Activated CD8-positive, alpha-beta T cell treated with anti-CD3 and anti-CD28 coated beads for 36 hours (primary cell): ENCODE results near the gene PROK2. TPM values are rescaled to one million over a fixed set of nuclear protein-coding genes. Genes with fewer than 3 reads are reported as not detected.

Experiments used
- ATAC-seq: fragments of 200-7000 bp; cut with Tn5 transposase; one replicate; pipeline ENCODE4 v1.10.0; 2021; ENCODE audit warnings: mild to moderate bottlenecking, moderate library complexity
- CTCF ChIA-PET: fragments of 350-600 bp; sonication (Branson Sonifier 250); formaldehyde crosslinking; loops from one replicate; lab custom pipeline; 2021; ENCODE audit warnings: antibody characterized with exemption; lab: Charles Lee
- POLR2A ChIA-PET: fragments of 350-600 bp; sonication (Branson Sonifier 250); formaldehyde crosslinking; loops from one replicate; lab custom pipeline; 2021; ENCODE audit warnings: antibody characterized with exemption; lab: Charles Lee
- DNase-seq: peaks from one replicate; pipeline ENCODE4 v3.0.0-alpha.2; 2020
- H3K27ac Mint-ChIP-seq: one replicate; pipeline ENCODE4 v1.8.0; 2021; ENCODE audit warnings: mild to moderate bottlenecking, mixed read lengths
- H3K27me3 Mint-ChIP-seq: one replicate; pipeline ENCODE4 v1.8.0; 2021; ENCODE audit warnings: mixed read lengths
- H3K36me3 Mint-ChIP-seq: one replicate; pipeline ENCODE4 v1.8.0; 2021; ENCODE audit warnings: low read depth, mixed read lengths
- H3K4me1 Mint-ChIP-seq: one replicate; pipeline ENCODE4 v1.8.0; 2021; ENCODE audit warnings: low read depth, mixed read lengths
- H3K4me3 Mint-ChIP-seq: one replicate; pipeline ENCODE4 v1.8.0; 2021; ENCODE audit warnings: mild to moderate bottlenecking, moderate library complexity, mixed read lengths
- H3K9me3 Mint-ChIP-seq: one replicate; pipeline ENCODE4 v1.8.0; 2021; ENCODE audit warnings: mixed read lengths
- intact Hi-C: fragments of 100-400 bp; cut with micrococcal nuclease; formaldehyde crosslinking; loops from one replicate; pipeline ENCODE4 v1.10.0; 2022
- total RNA-seq, 2 experiments: library from RNA; stranded (reverse); gene quantifications; one replicate each; pipeline ENCODE4 v1.2.3, GENCODE V29; 2021
- TF ChIP-seq, protein P1 (sequence below): fragments of 200-600 bp; IDR thresholded peaks from one replicate; pipeline ENCODE4 v1.8.0; 2022; ENCODE audit warnings: antibody characterized with exemption, mild to moderate bottlenecking

Gene PROK2
- total RNA-seq, 2 experiments from 2014 or later: 0.27 to 0.34 TPM

DNA sequence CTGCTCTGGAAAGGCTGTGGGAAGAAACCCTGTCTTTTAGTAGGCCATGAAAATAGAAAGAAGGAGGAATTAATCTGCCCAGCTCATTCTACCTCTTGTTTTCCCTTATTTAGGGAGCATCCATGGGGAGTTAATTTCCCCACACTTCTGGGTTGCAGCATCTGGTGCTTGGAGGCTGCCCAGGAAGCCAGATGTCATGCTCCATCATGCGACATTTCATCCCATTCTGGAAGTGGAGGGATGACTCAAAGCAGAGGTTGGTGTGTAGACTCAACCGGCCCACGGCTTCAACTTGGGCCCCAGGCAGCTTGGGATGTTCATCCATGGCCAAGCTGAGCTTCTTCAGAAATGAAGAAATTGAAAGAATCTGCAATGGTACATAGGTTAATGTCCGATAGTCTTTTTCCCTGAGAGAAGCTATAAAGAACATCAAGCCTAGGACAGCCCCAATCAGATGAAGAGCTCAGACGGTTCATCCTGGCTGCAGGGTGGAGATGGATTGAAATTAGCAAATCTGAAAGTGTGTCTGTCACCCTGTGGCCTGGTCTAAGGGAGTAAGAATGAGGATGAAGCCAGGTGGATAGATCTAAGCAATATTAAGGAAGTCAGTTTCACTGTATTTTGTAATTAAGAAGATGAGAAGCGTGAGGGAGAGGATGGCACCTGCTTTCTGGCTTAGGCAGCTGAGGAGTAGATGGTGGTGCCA lies 24.5 kb upstream of the PROK2 start:
- Mint-ChIP-seq H3K27ac (no peak overlapping the region), H3K27me3 (peaks cover 3% of the 10 kb centered on the region), H3K4me3 (no peak overlapping the region), H3K36me3 (no peaks in the 10 kb centered on the region), H3K9me3 (no peaks in the 10 kb centered on the region), H3K4me1 (no peaks in the 10 kb centered on the region)
- DNase-seq (no peak), ATAC-seq (no peak)
- intact Hi-C loops: no loop called here
- CTCF ChIA-PET: interaction anchor here (1.1 to 2.0 kb wide), 2 partner anchors 52 to 79 kb away, joined by 3 to 4 read pairs; no protein-coding TSS in a partner anchor
- POLR2A ChIA-PET: no interaction called here
- TF ChIP-seq, protein P1, sequence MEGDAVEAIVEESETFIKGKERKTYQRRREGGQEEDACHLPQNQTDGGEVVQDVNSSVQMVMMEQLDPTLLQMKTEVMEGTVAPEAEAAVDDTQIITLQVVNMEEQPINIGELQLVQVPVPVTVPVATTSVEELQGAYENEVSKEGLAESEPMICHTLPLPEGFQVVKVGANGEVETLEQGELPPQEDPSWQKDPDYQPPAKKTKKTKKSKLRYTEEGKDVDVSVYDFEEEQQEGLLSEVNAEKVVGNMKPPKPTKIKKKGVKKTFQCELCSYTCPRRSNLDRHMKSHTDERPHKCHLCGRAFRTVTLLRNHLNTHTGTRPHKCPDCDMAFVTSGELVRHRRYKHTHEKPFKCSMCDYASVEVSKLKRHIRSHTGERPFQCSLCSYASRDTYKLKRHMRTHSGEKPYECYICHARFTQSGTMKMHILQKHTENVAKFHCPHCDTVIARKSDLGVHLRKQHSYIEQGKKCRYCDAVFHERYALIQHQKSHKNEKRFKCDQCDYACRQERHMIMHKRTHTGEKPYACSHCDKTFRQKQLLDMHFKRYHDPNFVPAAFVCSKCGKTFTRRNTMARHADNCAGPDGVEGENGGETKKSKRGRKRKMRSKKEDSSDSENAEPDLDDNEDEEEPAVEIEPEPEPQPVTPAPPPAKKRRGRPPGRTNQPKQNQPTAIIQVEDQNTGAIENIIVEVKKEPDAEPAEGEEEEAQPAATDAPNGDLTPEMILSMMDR: no peak

DNA sequence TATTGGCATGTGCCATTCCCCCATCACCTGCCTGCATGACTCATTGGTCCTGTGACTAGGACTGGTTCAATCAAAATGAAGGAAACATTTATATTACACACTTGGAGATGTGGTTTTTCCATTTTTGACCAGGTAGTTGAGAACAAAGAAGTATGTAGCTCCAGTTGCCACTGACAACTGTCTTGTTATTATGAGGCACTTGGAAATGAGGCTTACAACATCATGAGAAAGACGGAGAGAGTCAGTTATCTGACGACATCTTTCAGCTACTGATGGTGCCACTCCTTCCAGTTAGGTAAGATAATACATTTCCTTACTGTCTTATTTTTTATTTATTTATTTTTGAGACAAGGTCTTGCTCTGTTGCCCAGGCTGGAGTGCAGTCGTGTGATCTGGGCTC lies 21.8 kb upstream of the PROK2 start:
- H3K27me3 Mint-ChIP-seq: peaks cover 3% of the 10 kb centered on the region
- H3K9me3 Mint-ChIP-seq: no peaks in the 10 kb centered on the region
- H3K27ac Mint-ChIP-seq: no peak overlapping the region
- POLR2A ChIA-PET: no interaction called here
- DNase-seq: no peak
- H3K4me3 Mint-ChIP-seq: no peak overlapping the region
- no peaks in the 10 kb centered on the region for H3K4me1 Mint-ChIP-seq
- no peak for ATAC-seq
- H3K36me3 Mint-ChIP-seq: no peaks in the 10 kb centered on the region
- TF ChIP-seq, protein P1: no peak
- intact Hi-C loops: no loop called here
- CTCF ChIA-PET: no interaction called here

- Mint-ChIP-seq H3K4me1 (no peaks in the 10 kb centered on the region), H3K27ac (no peak overlapping the region), H3K27me3 (peaks cover 5% of the 10 kb centered on the region), H3K9me3 (no peaks in the 10 kb centered on the region), H3K36me3 (no peaks in the 10 kb centered on the region), H3K4me3 (no peak overlapping the region)
- TF ChIP-seq, protein P1: no peak
- no peak for ATAC-seq
- intact Hi-C loops: no loop called here
- no peak for DNase-seq
- CTCF ChIA-PET: no interaction called here
- POLR2A ChIA-PET: no interaction called here
These were observed 20.7 kb upstream of the PROK2 start for GRCh38 chr3:71805691-71806090.

- no peaks in the 10 kb centered on the region for H3K4me1 Mint-ChIP-seq
These were observed 20.3 kb upstream of the PROK2 start for GRCh38 chr3:71805199-71805598.

GRCh38 chr3:71803248-71803647 lies 18.3 kb upstream of the PROK2 start:
- no peaks in the 10 kb centered on the region for H3K4me1 Mint-ChIP-seq
- no peaks in the 10 kb centered on the region for H3K9me3 Mint-ChIP-seq
- no peak overlapping the region for H3K27ac Mint-ChIP-seq
- ATAC-seq: no peak
- POLR2A ChIA-PET: no interaction called here
- H3K27me3 Mint-ChIP-seq: peaks cover 7% of the 10 kb centered on the region
- TF ChIP-seq, protein P1: no peak
- H3K36me3 Mint-ChIP-seq: no peaks in the 10 kb centered on the region
- intact Hi-C loops: no loop called here
- CTCF ChIA-PET: interaction anchor here (1.8 kb wide), 1 partner anchor 74 kb away, joined by 4 read pairs; no protein-coding TSS in a partner anchor
- DNase-seq: no peak
- no peak overlapping the region for H3K4me3 Mint-ChIP-seq

More at GRCh38 chr3:71805199-71805598, 20.3 kb upstream of the PROK2 start:
- CTCF ChIA-PET: no interaction called here
- ATAC-seq (no peak), DNase-seq (no peak)
- no peak overlapping the region for H3K4me3 Mint-ChIP-seq
- POLR2A ChIA-PET: no interaction called here
- no peaks in the 10 kb centered on the region for H3K36me3 Mint-ChIP-seq
- peaks cover 6% of the 10 kb centered on the region for H3K27me3 Mint-ChIP-seq
- no peaks in the 10 kb centered on the region for H3K9me3 Mint-ChIP-seq
- TF ChIP-seq, protein P1: no peak
- intact Hi-C loops: no loop called here
- H3K27ac Mint-ChIP-seq: no peak overlapping the region
